IMR-90 (cell line): ENCODE measurements around the gene VSTM5. TPM values are rescaled to one million over a fixed set of nuclear protein-coding genes. Genes with fewer than 3 reads are reported as not detected.

Experiments used
- ATAC-seq: fragments of 200-7000 bp; cut with Tn5 transposase; 2 replicates; pipeline ENCODE4 v1.9.1; 2020; ENCODE audit warnings: low read depth, mild to moderate bottlenecking, moderate library complexity
- BruUV-seq: library from RNA; stranded (reverse); fragments of 400-500 nt; replicated peaks from 2 replicates; lab custom pipeline; 2021; lab: Mats Ljungman, UMichigan
- CTCF ChIA-PET: fragments of 300-600 bp; formaldehyde crosslinking; extraction: SDS; loops from one replicate; lab custom pipeline; 2021; ENCODE audit warnings: antibody characterized with exemption; lab: Yijun Ruan, JAX
- POLR2A ChIA-PET: fragments of 300-600 bp; sonication (Branson Sonifier 250); formaldehyde crosslinking; loops from one replicate; lab custom pipeline; 2022; ENCODE audit warnings: antibody characterized with exemption; ENCODE audit not compliant: unreplicated experiment; lab: Charles Lee
- DNase-seq: peaks from one replicate; pipeline ENCODE4 v3.0.0; 2013
- H2AFZ ChIP-seq: replicated peaks from 2 replicates; pipeline ENCODE3; 2013; ENCODE audit warnings: low read length, mild to moderate bottlenecking; ENCODE audit not compliant: poor library complexity
- H2AK5ac ChIP-seq: 2 replicates; pipeline ENCODE4 v1.6.1; 2013; ENCODE audit warnings: low read depth, low read length, inconsistent platforms
- H2AK9ac ChIP-seq: replicated peaks from 2 replicates; pipeline ENCODE3; 2013; ENCODE audit warnings: mild to moderate bottlenecking, low read depth, low read length, moderate library complexity; ENCODE audit not compliant: poor library complexity
- H2BK120ac ChIP-seq: 2 replicates; pipeline ENCODE4 v1.6.1; 2013; ENCODE audit warnings: low read depth, low read length, inconsistent platforms
- H2BK15ac ChIP-seq: 3 replicates; pipeline ENCODE4 v1.6.1; 2013; ENCODE audit warnings: low read depth, low read length, inconsistent platforms
- H2BK20ac ChIP-seq: 2 replicates; pipeline ENCODE4 v1.6.1; 2013; ENCODE audit warnings: low read depth, mild to moderate bottlenecking, inconsistent platforms, low read length, moderate library complexity
- H2BK5ac ChIP-seq: 2 replicates; pipeline ENCODE4 v1.6.1; 2013; ENCODE audit warnings: mild to moderate bottlenecking, low read depth, low read length, inconsistent platforms; ENCODE audit not compliant: poor library complexity, severe bottlenecking
- H3K14ac ChIP-seq: replicated peaks from 2 replicates; pipeline ENCODE4 v1.6.1; 2013; ENCODE audit warnings: low read depth, low read length, inconsistent platforms
- H3K18ac ChIP-seq: 2 replicates; pipeline ENCODE4 v1.6.1; 2013; ENCODE audit warnings: low read depth, low read length, control low read depth
- H3K23ac ChIP-seq: 2 replicates; pipeline ENCODE4 v1.6.1; 2013; ENCODE audit warnings: low read depth, low read length, inconsistent platforms
- H3K27ac ChIP-seq: 2 replicates; pipeline ENCODE4 v1.5.1; 2013; ENCODE audit warnings: mild to moderate bottlenecking, control low read depth, low read length; ENCODE audit not compliant: insufficient read depth
- H3K27me3 ChIP-seq: 2 replicates; pipeline ENCODE4 v1.6.1; 2013; ENCODE audit warnings: low read length; ENCODE audit not compliant: control insufficient read depth, insufficient read depth
- H3K36me3 ChIP-seq: 2 replicates; pipeline ENCODE4 v1.6.1; 2013; ENCODE audit warnings: low read length, mixed read lengths; ENCODE audit not compliant: control insufficient read depth, insufficient read depth
- H3K4ac ChIP-seq: 2 replicates; pipeline ENCODE4 v1.6.1; 2013; ENCODE audit warnings: low read depth, low read length, inconsistent platforms
- H3K4me1 ChIP-seq: 2 replicates; pipeline ENCODE4 v1.6.1; 2013; ENCODE audit warnings: low read length, mixed read lengths; ENCODE audit not compliant: control insufficient read depth, insufficient read depth
- H3K4me2 ChIP-seq: 2 replicates; pipeline ENCODE4 v1.6.1; 2013; ENCODE audit warnings: low read depth, mild to moderate bottlenecking, control low read depth, low read length, moderate library complexity
- H3K4me3 ChIP-seq: 2 replicates; pipeline ENCODE4 v1.5.1; 2013; ENCODE audit warnings: low read depth, mild to moderate bottlenecking, control low read depth, low read length, moderate library complexity; ENCODE audit not compliant: insufficient read depth
- H3K56ac ChIP-seq: 2 replicates; pipeline ENCODE4 v1.6.1; 2013; ENCODE audit warnings: low read length, inconsistent platforms; ENCODE audit not compliant: insufficient read depth; ENCODE audit errors: extremely low read depth
- H3K79me1 ChIP-seq, 2 experiments: 2 replicates each; pipeline ENCODE4 v1.6.1; 2013; ENCODE audit warnings: low read length in 2 of 2, inconsistent platforms in 1 of 2, low read depth in 1 of 2
- H3K9ac ChIP-seq: 2 replicates; pipeline ENCODE4 v1.6.1; 2013; ENCODE audit warnings: low read depth, low read length, control low read depth
- H3K9me1 ChIP-seq: 2 replicates; pipeline ENCODE4 v1.6.1; 2013; ENCODE audit warnings: low read length, inconsistent platforms; ENCODE audit not compliant: insufficient read depth
- H3K9me3 ChIP-seq: 2 replicates; pipeline ENCODE4 v1.6.1; 2013; ENCODE audit warnings: low read length; ENCODE audit not compliant: control insufficient read depth, insufficient read depth
- H4K20me1 ChIP-seq: 2 replicates; pipeline ENCODE4 v1.6.1; 2013; ENCODE audit warnings: low read length, inconsistent platforms; ENCODE audit not compliant: insufficient read depth
- H4K5ac ChIP-seq: 2 replicates; pipeline ENCODE4 v1.6.1; 2013; ENCODE audit warnings: mild to moderate bottlenecking, low read depth, low read length, control low read depth
- H4K8ac ChIP-seq, 2 experiments: 2 replicates each; pipeline ENCODE4 v1.6.1; 2013; ENCODE audit warnings: low read depth in 2 of 2, low read length in 2 of 2, control low read depth in 1 of 2, inconsistent platforms in 1 of 2
- H4K91ac ChIP-seq: 2 replicates; pipeline ENCODE4 v1.6.1; 2013; ENCODE audit warnings: low read depth, low read length, inconsistent platforms; ENCODE audit not compliant: insufficient read depth
- BHLHE40 ChIP-seq: fragments of 150-350 bp; IDR thresholded peaks from 2 replicates; pipeline ENCODE4 v1.6.1; 2016; ENCODE audit warnings: mild to moderate bottlenecking, low read depth, low read length
- CEBPB ChIP-seq: IDR thresholded peaks from 2 replicates; pipeline ENCODE4 v1.6.1; 2012; ENCODE audit warnings: low read depth, low read length, improper control_type of control experiment
- FOS ChIP-seq: fragments of 150-350 bp; IDR thresholded peaks from 2 replicates; pipeline ENCODE4 v1.6.1; 2016; ENCODE audit warnings: low read depth, low read length
- MAFK ChIP-seq: IDR thresholded peaks from 2 replicates; pipeline ENCODE4 v1.6.1; 2012; ENCODE audit warnings: low read depth, low read length, improper control_type of control experiment
- MXI1 ChIP-seq: IDR thresholded peaks from 2 replicates; pipeline ENCODE4 v1.6.1; 2012; ENCODE audit warnings: low read depth, mild to moderate bottlenecking, low read length, moderate library complexity, borderline replicate concordance
- NFE2L2 ChIP-seq: fragments of 150-350 bp; IDR thresholded peaks from 2 replicates; pipeline ENCODE4 v1.6.1; 2016; ENCODE audit warnings: low read depth, mild to moderate bottlenecking, low read length
- RCOR1 ChIP-seq: IDR thresholded peaks from 2 replicates; pipeline ENCODE4 v1.6.1; 2012; ENCODE audit warnings: mild to moderate bottlenecking, low read length, improper control_type of control experiment; ENCODE audit not compliant: insufficient replicate concordance
- SMC3 ChIP-seq: fragments of 150-350 bp; IDR thresholded peaks from 2 replicates; pipeline ENCODE4 v1.6.1; 2016; ENCODE audit warnings: low read depth, mild to moderate bottlenecking, antibody characterized with exemption, low read length, moderate library complexity
- WGBS, 2 experiments: methylation state at CpG; one replicate each; pipeline versions ENCODE4 v1.1.5 to v1.1.7; 2013; ENCODE audit warnings: missing lambda C conversion rate in 2 of 2; ENCODE audit not compliant: insufficient read length in 1 of 2; ENCODE audit errors: extremely low coverage in 2 of 2; 5-methylcytosine and 5-hydroxymethylcytosine counted together
- dilution Hi-C: fragments of 300-500 bp; cut with HindIII; formaldehyde crosslinking; loops from one replicate; pipeline ENCODE4 v1.14.3; 2018; ENCODE audit warnings: low sequenced_read_pairs; ENCODE audit not compliant: unreplicated experiment
- in situ Hi-C: fragments of 300-500 bp; cut with MboI; formaldehyde crosslinking; loops from 3 replicates; pipeline ENCODE4 v1.14.3; 2019; ENCODE audit warnings: low sequenced_read_pairs, inconsistent platforms, mixed read lengths
- intact Hi-C: fragments of 100-400 bp; cut with micrococcal nuclease; formaldehyde crosslinking; loops from 2 replicates; pipeline ENCODE4 v1.10.0; 2022
- polyA plus RNA-seq, 3 experiments: library from polyadenylated mRNA; depleted of rRNA; stranded (reverse); fragments of >200 nt; gene quantifications; 2 replicates each; pipeline ENCODE4 v1.2.3, GENCODE V29; 2012; ENCODE audit warnings: low replicate concordance in 1 of 3
- total RNA-seq: library from RNA; depleted of rRNA; stranded (reverse); fragments of >200 nt; gene quantifications from 2 replicates; pipeline ENCODE4 v1.2.3, GENCODE V29; 2012
- TF ChIP-seq, protein P1 (sequence below): fragments of 150-350 bp; IDR thresholded peaks from 2 replicates; pipeline ENCODE4 v1.6.1; 2016; ENCODE audit warnings: low read depth, mild to moderate bottlenecking, low read length, moderate library complexity, borderline replicate concordance
- TF ChIP-seq, protein P2 (sequence below): fragments of 150-350 bp; IDR thresholded peaks from 2 replicates; pipeline ENCODE4 v1.6.1; 2017; ENCODE audit warnings: mild to moderate bottlenecking, antibody characterized with exemption, low read length, low read depth

VSTM5 gene
- total and polyA plus RNA-seq, 2 of the 4 experiments (the other 2 are of a cell fraction), result 0.36 to 0.43 TPM

DNA sequence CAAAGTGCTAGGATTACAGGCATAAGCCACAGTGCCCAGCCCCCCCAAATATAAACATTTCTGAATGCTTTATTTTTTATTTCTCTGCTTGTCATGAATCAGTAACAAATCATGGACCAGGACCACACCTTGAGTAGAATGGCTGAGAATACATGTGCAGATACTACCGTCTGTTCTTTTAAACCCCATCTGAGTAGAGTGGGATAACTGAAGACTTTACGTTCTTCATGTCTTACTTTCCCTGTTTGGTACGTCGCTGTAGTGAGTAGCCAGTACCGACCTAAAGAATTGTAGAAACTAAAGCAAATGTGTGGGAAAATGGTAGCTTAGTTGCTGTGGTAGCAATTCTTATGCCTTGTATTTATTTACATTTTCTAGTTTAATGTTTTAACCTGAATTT is 36.4 kb downstream of the VSTM5 start:
- Histone ChIP-seq H2AFZ (no peak overlapping the region), H2BK20ac (no peak overlapping the region), H4K5ac (no peak overlapping the region), H3K23ac (no peak overlapping the region), H2BK120ac (no peak overlapping the region), H4K8ac (no peak overlapping the region), H3K9me3 (no peaks in the 10 kb centered on the region), H3K4me2 (no peak overlapping the region), H3K27me3 (no peaks in the 10 kb centered on the region), H3K79me1 (peaks cover 7 to 10% of the 10 kb centered on the region in 2 experiments; a peak in 2 of 4 replicates), H3K27ac (no peak overlapping the region), H4K91ac (no peak overlapping the region), H3K4ac (no peak overlapping the region), H2AK9ac (no peak overlapping the region), H2BK5ac (no peak overlapping the region), H3K9ac (no peak overlapping the region), H2BK15ac (no peak overlapping the region), H3K18ac (no peak overlapping the region), H3K9me1 (no peaks in the 10 kb centered on the region), H3K4me1 (no peaks in the 10 kb centered on the region), H3K56ac (no peak overlapping the region), H3K14ac (no peak overlapping the region), H3K36me3 (peaks cover 34% of the 10 kb centered on the region), H3K4me3 (no peak overlapping the region), H4K20me1 (no peaks in the 10 kb centered on the region), H2AK5ac (no peak overlapping the region)
- no TSS peak for BruUV-seq
- CTCF ChIA-PET, result no interaction called here
- DNase-seq, result no peak
- 100% methylated on average over 4 of the region's 5 CpGs; no CpG with 5 or more reads in 1 of the 2 experiments for WGBS, 2 experiments
- ATAC-seq, result no peak
- POLR2A ChIA-PET, result no interaction called here
- dilution Hi-C loops, result no loop called here
- TF ChIP-seq CEBPB (no peak), BHLHE40 (no peak), NFE2L2 (no peak), MXI1 (no peak), FOS (no peak), MAFK (no peak), SMC3 (no peak), RCOR1 (no peak)
- TF ChIP-seq, protein P1, sequence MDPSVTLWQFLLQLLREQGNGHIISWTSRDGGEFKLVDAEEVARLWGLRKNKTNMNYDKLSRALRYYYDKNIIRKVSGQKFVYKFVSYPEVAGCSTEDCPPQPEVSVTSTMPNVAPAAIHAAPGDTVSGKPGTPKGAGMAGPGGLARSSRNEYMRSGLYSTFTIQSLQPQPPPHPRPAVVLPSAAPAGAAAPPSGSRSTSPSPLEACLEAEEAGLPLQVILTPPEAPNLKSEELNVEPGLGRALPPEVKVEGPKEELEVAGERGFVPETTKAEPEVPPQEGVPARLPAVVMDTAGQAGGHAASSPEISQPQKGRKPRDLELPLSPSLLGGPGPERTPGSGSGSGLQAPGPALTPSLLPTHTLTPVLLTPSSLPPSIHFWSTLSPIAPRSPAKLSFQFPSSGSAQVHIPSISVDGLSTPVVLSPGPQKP, result no peak
- TF ChIP-seq, protein P2, sequence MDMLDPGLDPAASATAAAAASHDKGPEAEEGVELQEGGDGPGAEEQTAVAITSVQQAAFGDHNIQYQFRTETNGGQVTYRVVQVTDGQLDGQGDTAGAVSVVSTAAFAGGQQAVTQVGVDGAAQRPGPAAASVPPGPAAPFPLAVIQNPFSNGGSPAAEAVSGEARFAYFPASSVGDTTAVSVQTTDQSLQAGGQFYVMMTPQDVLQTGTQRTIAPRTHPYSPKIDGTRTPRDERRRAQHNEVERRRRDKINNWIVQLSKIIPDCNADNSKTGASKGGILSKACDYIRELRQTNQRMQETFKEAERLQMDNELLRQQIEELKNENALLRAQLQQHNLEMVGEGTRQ, result no peak
- intact Hi-C loops, result no loop called here
- in situ Hi-C loops, result no loop called here
